HG02840 (cell line): ENCODE measurements around the gene C4orf54.

Source experiments
- ATAC-seq: cut with Tn5 transposase; IDR thresholded peaks from one replicate; pipeline ENCODE4 v1.9.1; 2021; ENCODE audit warnings: mild to moderate bottlenecking, moderate library complexity, moderate number of reproducible peaks; ENCODE audit not compliant: unreplicated experiment, low FRiP score

The C4orf54 gene

DNA sequence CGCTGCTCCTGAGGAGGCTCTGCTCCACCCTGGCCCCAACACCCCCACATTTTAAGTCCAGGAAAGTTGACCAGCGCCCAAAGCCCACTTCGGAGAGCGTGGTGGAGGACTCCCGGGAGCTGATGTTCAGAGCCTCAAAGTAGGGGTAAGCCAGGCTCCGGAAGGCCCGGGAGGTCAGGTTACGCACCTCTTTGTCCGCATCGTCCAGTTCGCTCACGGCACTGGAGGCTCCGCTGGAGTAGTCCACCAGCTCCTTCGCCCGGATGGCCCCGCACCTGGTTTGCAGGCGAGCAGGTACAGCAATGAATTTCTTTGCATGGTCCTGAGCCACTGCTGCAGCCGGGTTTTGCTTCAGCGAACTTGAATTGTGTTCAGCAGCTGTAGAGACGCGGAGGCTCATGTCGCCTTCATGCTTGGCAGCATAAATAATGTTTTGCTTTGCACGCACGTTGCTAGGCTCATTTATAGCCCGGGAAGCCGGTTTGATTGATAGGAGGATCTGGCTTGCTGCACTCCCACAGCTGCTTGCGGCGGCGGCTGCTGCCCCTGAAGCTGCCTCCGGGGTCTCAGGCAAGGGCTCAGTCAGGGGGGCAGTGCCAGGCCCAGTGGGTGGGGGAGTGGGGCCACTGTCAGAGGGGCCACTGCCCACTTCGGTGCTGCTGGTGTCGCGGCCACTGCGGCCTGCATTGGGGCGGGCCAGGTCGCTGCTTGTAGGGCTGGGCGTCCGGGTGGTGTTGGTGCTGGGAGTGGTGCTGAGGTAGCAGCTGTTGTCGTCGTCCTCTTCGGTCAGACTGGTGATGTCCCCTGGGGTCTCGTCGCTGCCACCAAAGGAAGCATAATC, 4.8 kb downstream of the C4orf54 start:
- ATAC-seq = no peak

DNA sequence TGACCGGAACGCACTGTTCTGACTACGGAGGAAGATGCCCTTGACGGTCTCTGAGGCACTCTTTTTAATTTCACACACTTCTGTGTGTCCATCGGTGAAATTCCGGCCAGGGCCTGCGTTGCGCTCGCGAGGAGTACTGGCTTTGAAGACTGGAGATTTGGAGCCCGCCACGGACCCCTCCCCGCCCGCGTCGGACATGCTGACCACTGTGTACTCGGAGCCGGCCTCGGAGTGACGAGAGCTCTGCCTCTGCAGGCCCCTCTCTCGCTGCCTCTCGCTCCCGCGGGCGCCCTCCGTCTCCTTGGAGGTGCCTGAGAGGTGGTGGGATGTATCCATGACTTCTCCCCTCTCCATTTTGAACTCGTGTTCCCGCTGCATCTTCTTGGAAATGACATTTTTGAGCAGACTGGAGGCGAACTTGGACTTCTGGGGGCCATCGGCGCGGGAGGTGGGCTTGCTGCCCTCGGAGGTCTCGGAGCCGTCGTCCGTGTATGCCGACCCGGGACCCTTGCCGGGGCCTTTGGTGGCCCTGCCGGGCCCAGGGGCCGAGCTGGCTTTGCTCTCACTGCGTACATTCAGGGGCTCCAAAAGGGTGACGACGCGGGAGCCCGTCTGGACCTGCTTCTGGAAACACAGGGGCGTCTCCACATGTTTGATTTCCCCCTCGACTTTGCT, 5.7 kb downstream of the C4orf54 start:
- no peak for ATAC-seq

DNA sequence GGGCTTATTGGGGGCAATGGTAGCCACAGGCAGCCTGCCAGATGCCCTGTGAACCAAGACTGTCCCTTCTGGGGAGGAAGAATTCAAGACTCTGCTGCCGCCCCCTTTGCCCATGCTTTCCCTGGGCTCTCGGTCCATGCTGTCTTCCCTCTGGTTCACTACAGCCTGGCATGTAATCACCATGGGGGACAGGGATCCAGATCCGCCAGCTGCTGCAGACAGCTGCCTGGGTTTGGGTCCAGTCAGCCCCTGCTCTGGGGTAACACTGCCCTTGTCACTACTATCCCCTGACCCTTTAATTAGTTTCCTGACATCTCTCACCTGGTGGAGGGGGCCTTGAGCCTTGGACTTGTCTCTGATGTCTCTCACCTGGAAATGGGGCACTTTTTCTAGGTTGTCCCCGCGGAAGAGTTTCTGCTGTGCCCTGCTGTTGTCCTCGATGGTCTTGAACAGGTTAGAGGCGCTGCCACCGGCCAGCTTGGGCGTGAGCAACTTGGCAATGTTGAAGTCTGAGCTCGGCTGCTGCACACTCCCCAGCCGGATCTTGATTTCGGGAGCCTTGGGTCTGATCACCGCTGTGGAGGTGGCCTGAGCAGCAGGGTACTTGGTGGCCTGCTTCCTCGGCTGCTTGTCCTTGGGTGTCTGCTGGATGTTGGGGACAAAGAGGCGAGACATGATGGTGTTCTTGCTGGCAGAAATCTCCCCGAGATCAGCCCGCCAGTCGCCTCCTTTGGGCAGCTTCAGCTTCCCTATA, 6.4 kb downstream of the C4orf54 start:
- no peak for ATAC-seq

DNA sequence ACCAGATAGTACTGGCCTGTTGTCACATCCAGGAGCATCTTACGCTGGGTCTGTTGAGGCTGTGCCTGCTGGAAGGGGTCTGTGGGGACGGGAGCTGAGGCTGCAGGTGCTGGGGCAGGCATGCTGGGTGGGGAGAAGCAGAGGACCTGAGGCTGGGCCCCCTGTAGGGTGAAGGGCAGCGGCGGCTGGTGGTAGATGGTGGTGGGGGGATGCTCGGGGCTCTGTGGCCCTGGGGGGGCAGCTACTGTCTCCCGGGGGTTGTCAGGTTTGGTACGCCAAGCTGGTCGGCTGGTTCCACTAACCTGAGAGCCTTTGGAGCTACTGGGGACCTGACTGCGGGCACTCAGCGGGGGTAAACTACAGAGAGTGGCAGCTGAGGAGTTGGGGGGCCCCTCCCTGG, 7.8 kb downstream of the C4orf54 start:
- ATAC-seq = no peak

DNA sequence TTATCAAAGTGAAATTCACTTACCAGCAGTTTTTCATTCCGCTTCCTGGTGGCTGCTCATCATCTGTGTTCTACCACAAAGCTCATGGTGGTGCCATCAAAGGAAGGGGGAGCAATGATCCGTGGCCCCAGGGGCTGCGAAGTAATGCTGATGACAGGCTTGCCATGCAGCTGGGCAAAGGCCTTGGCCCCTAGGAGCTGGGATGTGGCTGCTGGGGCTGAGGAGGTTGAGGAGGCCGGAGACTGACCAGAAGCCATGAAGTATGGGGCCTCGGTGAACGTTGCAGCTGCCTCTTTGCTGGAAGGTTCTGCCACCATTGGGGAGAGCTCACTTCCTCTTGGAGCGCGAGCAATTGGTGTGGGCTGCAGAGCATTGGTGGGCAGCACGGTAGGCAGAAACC, 8.4 kb downstream of the C4orf54 start:
- no peak for ATAC-seq

DNA sequence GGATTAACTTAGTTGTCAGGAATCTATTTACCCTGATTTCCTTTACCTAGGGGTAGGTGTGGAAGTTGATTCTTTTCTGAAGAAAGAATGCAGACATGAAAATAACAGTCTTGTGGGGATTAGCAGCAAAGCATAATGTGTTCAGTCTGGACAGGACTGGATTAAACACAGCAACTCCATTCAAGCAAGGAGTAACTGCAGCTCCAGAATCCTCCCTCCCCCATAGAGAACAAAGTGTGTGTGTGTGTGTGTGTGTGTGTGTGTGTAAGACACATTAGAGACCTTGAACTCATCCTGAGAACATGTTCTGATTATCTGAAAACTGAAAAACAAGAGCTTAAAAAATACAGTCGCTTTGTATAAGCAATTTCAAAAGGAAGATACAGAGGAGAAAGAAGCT, 9.3 kb downstream of the C4orf54 start:
- no peak for ATAC-seq

DNA sequence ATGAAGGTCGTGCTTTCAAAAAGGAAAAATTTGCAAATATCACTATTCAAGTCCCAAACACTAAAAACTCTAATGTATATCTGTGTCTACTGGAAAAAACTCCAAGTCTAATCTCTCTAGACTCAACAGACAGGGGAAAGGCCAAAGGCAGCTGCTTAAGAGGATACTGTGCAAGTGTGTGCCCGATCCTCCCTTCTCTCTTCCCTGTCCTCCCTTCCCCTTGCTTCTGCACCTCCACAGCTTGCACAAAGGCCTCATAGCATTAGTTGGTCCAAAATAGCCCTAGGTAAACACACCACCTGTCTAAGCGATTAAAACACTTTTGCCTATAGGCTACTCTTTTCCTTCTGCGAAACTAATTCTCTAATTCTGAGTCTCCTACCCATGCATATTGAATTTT, 10.6 kb downstream of the C4orf54 start:
- ATAC-seq = no peak

DNA sequence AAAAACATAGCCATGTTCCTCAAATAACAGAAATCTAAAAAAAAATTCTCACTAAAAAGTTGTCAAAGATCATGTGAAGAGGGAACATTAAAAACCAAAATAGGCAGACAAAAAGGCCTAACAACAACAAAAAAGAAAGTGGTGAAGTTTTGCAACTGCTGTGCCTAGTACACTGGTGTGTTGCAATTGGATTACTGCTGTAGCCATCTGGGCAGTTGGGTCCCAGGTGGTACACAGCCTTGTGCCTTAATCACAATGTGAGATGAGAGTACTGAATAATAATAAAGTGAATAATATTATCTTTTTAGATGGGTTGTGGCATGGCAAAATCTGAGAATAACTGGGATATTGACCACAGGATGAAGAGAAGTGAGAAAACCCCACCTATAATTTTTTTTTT, 12.0 kb downstream of the C4orf54 start:
- no peak for ATAC-seq

DNA sequence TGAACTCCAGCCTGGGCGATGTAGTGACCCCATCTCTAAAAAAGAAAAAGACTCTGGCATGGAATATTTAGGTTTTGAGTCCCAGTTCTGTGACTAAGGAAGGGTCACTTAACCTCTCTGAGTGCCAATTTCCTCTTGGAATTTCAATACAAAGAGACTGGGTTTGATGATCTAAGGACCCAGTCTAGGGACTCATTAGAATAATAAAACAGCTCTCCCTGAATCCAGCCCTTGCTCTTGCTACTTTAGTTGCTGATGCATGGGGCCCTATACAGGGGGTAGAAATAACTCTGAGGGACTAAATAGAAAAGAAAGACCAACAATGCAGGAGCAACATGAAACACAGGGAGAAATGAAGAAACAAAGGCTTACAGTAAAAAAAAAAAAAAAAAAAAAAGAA, 12.6 kb downstream of the C4orf54 start:
- ATAC-seq = no peak

DNA sequence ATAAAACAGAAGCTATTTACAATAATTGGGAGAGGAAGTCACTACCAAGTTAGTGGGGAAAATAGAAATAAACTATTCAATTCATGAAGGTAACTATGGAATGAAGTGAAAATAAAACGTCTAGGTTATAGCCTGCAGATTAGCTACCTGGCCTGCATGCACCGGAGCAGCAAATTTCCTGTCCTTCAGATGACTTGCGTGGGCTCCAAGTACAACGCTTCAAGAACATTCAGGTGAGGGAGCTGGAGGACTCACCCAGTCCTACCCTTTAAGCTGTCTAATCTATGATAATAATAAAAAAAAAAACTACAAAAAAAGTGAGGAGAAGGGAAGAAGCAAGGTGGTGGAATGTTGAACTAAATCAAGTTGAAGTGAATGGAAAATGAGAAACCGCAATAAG, 13.2 kb downstream of the C4orf54 start:
- no peak for ATAC-seq

DNA sequence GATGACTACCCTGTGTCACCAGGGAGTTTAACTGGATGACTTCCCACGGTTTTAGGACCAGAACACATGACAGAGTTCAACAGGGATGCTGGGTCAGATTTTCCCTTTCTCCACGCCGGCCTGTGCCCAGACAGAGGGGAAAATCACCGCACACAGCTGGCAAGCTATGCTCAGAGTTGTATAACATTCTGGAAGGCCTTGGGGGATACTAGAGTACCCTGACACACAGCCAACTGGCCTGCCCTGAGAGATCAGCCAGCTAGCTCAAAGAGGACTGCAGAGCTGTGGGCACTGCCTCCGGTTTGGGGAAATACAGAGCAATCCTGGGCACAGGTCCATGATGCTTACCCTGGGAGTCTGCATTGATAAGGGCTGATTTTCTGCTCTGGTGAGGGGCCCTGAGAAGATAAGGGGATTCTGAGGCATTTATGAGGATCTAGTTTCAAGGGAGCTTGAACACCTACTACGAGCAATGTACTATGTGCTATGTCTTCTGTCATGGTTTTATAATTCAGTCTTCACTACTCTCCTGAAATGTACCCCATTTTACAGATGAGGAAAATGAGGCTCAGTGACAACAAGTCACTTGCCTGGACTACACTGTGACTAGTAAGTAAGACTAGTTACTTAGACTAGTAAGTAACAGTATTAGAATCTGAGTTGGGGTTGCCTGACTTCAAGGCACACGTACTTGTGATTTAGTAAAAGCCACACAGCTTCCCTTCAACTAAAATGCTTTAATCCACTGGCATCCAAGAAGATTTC, 14.7 kb downstream of the C4orf54 start:
- no peak for ATAC-seq

DNA sequence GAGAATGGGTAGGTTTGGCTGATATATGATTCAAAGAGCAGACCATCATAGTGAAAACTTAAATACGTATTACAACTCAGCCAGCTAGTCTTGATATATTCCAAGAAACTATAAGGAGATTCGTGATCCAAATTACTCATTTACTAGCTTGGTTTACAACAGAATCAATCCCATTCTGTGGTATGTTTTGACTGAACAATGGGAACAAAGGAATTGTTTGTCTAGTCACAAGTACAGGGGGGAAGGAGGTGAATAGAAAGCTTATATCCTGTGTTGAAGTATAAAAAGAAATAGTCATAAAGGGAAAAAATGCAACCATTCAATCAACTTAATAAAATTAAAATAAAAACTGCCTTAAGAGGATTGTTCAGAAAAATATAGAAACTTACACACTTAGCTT, 17.0 kb downstream of the C4orf54 start:
- ATAC-seq = no peak

DNA sequence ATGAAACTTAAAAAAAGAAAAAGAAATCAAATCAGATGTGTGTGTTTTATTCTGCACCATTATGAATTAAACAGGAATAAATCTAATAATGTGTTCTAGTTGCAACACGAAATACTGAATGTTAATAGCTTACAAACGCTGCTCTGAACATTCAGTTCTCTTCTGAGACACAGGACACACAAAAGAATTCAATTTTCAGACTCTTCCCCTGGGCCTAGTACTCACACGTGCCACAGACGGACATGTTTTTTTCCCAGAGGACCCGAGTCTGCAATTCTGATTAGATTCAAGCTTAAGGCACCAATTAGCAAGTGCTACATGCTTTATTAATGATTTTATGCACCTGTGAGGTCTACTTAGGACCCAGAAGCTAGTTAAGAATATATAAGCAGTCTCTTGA, 20.5 kb downstream of the C4orf54 start:
- ATAC-seq = no peak

DNA sequence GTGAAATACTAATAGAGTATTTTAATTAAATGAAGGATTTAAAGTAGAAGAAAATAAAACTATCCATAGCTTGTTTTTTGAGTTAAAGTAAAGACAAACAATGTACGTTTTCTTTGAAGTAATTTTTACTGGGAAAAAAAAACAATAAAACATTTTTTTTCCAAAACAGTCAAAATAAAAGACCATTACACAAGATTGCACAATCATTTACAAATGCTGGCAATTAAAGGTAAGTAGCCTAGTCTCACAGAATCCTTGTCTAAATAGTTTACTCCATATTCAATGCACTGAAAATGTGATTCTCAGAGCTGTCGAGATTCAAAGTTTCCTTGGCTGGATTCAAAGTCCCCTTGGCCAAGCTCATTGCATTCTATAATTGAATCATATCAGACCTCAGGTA, 21.2 kb downstream of the C4orf54 start:
- ATAC-seq = no peak

DNA sequence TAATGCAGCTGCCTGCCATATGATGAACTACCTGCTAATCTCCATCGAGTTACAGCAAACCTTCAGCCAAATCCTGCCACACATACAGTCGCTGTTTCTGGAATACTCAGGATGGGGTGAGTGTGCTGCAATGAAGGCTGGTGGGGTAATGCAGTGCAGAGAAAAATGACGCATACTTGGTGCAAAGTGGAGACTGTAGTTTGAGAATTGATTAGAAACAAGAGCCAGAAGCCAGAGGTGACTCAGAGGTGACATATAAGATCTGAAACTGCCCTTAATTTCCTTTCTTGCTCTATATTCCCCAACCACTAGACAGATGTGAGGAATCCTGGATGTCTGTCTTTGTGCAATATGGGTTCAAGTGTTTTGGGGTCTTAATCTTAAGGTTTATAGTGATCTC, 22.0 kb downstream of the C4orf54 start:
- ATAC-seq = no peak

DNA sequence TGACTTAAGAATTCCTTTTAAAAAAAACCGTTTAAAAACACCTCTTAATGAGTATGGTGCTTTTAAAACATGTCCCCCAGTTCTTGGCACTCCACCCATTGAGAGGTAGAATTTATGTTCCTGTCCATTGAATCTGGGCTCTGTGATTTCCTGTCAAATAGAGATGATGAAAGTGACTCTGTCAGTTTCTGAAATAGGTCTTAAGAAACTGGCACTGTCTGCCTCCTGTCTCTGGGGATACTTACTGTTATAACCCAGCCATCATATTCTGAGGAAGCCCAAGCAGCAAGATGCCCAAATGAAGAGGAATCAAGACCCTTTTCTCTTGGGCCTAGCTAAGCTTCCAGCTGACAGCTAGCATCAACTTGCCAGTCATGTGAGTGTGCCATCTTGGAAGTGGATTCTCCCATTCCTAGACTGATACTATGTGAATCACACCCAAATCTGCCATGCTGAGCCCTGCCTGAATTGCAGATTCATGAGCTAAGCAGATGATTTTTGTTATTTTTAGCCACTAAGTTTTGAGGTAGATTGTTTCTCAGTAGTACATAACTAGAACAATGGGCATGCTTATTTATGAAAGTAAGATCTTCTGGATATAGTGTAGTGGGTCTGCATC, 22.8 kb downstream of the C4orf54 start:
- no peak for ATAC-seq

DNA sequence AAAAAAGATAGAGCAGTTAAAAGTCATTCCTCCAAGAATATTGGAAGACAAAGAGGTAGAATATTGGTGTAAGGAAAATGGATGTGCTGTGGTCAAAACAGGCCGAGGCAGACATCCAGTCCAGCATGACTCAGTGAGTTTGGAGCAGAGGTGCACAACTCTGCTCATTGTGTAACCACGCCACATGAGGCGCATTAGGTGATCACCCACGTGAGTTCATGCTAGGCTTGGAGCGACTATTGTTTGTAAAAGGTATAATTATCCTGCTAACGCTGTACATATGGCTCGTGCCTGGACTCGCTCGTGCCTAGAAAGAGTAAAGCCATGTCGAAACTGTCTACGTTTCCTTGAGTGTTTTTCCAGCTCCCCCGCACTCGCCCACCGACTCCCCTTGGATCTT, 23.9 kb downstream of the C4orf54 start:
- ATAC-seq = no peak

DNA sequence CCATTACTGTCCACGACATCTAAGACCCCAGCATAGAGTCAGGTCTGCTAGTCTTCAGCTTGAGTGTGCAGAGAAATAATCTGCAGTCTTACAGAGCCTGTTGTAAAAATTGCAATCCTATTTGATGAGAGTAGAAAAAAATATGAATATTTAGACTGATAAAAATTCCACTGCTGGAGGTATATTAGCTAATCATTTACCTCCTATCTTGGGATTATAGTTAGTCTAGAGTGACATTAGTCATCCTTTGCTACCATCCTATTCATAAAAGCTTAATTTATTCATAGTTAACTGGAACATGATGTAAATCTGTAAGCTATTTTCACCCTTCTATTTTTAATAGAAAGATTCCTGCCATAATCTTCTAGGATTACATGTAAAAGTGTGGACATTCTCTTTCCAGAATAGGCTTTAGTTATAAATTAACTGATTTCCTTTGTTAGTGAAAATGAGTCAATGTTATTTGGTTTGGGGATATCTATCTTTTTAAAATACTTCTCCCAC, 26.7 kb downstream of the C4orf54 start:
- no peak for ATAC-seq

DNA sequence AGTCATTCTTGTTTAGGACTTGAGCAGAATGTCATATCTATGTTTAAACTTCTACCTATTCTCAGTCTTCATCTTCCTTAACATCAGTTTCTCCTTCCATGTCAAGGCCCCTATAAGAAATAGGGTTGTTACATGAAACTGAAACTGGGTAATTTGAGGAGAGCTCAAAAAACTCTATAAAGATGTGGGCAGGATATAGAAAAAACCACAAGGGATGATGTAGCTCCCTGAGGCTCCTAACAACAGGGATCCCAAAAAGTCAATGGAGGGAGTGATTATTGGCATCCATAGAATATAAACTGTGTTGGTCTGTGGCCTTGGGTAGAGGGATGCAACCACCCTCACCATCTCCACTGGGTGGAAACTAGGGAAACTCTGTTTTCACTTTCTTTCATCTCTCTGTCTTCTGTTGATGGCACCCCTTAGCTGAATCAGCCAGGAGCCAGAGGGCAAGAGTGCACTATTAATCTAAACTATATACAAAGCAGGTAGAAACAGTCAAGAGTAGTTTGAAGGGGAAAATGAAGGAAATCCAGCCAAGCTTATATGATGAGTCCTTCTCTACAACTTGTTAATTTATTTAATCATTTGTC, 27.6 kb downstream of the C4orf54 start:
- ATAC-seq = no peak

DNA sequence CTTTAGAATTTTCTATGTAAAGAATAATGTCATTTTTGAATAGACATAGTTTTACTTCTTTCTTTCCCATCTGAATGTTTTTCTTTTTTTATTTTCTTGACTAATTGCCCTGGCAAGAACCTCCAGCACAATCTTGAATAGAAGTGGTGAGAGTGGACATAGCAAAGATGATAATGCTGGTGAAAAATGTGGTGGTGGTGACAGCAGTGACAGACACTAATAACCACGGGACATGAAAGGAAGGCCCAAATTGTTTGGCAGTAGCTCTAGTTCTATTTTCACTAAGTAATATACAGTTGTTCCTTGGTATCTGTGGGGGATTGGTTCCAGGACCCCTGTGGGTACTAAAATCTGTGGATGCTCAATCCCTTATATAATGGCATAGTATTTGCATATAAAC, 29.6 kb downstream of the C4orf54 start:
- ATAC-seq = no peak
